BLaER1 (cell line): ENCODE data around the gene TNFRSF4.

Source experiments
- H3K27ac ChIP-seq: shearing (Covaris generic); formaldehyde crosslinking; 2 replicates; pipeline ENCODE4 v1.8.1; 2022
- H3K27me3 ChIP-seq: shearing (Covaris generic); formaldehyde crosslinking; 2 replicates; pipeline ENCODE4 v1.8.1; 2022
- H3K36me3 ChIP-seq: shearing (Covaris generic); formaldehyde crosslinking; 2 replicates; pipeline ENCODE4 v1.8.1; 2022
- H3K4me1 ChIP-seq: shearing (Covaris generic); formaldehyde crosslinking; 2 replicates; pipeline ENCODE4 v1.8.1; 2022
- H3K4me2 ChIP-seq: shearing (Covaris generic); formaldehyde crosslinking; 2 replicates; pipeline ENCODE4 v1.8.1; 2022
- H3K4me3 ChIP-seq: shearing (Covaris generic); formaldehyde crosslinking; 2 replicates; pipeline ENCODE4 v1.8.1; 2022
- H3K9ac ChIP-seq: shearing (Covaris generic); formaldehyde crosslinking; 2 replicates; pipeline ENCODE4 v1.8.1; 2022
- H3K9me3 ChIP-seq: shearing (Covaris generic); formaldehyde crosslinking; 2 replicates; pipeline ENCODE4 v1.8.1; 2022
- H4K20me1 ChIP-seq: shearing (Covaris generic); formaldehyde crosslinking; 2 replicates; pipeline ENCODE4 v1.8.1; 2022
- Cebpa-rat ChIP-seq: shearing (Covaris generic); IDR thresholded peaks from 2 replicates; pipeline ENCODE4 v1.8.1; 2022

TNFRSF4 gene

GRCh38 chr1:1204425-1204920 lies 9.5 kb downstream of the TNFRSF4 start:
- no peaks in the 10 kb centered on the region for H3K9me3 ChIP-seq
- no peak overlapping the region for H3K9ac ChIP-seq

GRCh38 chr1:1203561-1204424 lies 10.2 kb downstream of the TNFRSF4 start:
- Histone ChIP-seq H3K4me3 (no peak overlapping the region), H3K9me3 (no peaks in the 10 kb centered on the region), H3K4me1 (peaks cover 57% of the 10 kb centered on the region), H3K4me2 (no peak overlapping the region), H3K27ac (no peak overlapping the region), H3K9ac (no peak overlapping the region), H4K20me1 (peaks cover 19% of the 10 kb centered on the region), H3K27me3 (peaks cover 37% of the 10 kb centered on the region), H3K36me3 (no peaks in the 10 kb centered on the region)
- no peak for TF ChIP-seq Cebpa-rat

More at GRCh38 chr1:1204425-1204920, 9.5 kb downstream of the TNFRSF4 start:
- Histone ChIP-seq H3K27ac (no peak overlapping the region), H3K4me3 (no peak overlapping the region), H4K20me1 (peaks cover 24% of the 10 kb centered on the region), H3K4me1 (peaks cover 62% of the 10 kb centered on the region), H3K36me3 (no peaks in the 10 kb centered on the region), H3K4me2 (peak overlapping the region; percentile 99), H3K27me3 (peaks cover 37% of the 10 kb centered on the region)
- no peak for TF ChIP-seq Cebpa-rat

- no peak overlapping the region for H3K27ac ChIP-seq
- H3K4me2 ChIP-seq, result no peak overlapping the region
- H3K4me1 ChIP-seq, result peaks cover 56% of the 10 kb centered on the region
- H3K9ac ChIP-seq, result no peak overlapping the region
- TF ChIP-seq Cebpa-rat, result no peak
- H3K9me3 ChIP-seq, result no peaks in the 10 kb centered on the region
- H3K36me3 ChIP-seq, result no peaks in the 10 kb centered on the region
- peaks cover 16% of the 10 kb centered on the region for H4K20me1 ChIP-seq
- no peak overlapping the region for H3K4me3 ChIP-seq
- H3K27me3 ChIP-seq, result peaks cover 37% of the 10 kb centered on the region
These were observed 11.0 kb downstream of the TNFRSF4 start for GRCh38 chr1:1202831-1203560.

GRCh38 chr1:1200876-1201810 lies 12.8 kb downstream of the TNFRSF4 start:
- H4K20me1 ChIP-seq, result peaks cover 14% of the 10 kb centered on the region
- H3K36me3 ChIP-seq, result no peaks in the 10 kb centered on the region
- H3K9me3 ChIP-seq, result no peaks in the 10 kb centered on the region
- peak overlapping the region; percentile 64 for H3K4me3 ChIP-seq
- H3K9ac ChIP-seq, result peak overlapping the region; percentile 57; the same call in 1 of the 2 replicates
- no peak for TF ChIP-seq Cebpa-rat
- H3K4me1 ChIP-seq, result peaks cover 42% of the 10 kb centered on the region
- peaks cover 25% of the 10 kb centered on the region; the same call in 1 of the 2 replicates for H3K27me3 ChIP-seq
- H3K4me2 ChIP-seq, result peak overlapping the region; percentile 95
- H3K27ac ChIP-seq, result no peak overlapping the region

- H3K27ac ChIP-seq, result no peak overlapping the region
- H3K4me1 ChIP-seq, result peaks cover 33% of the 10 kb centered on the region
- H3K36me3 ChIP-seq, result no peaks in the 10 kb centered on the region
- peaks cover 16% of the 10 kb centered on the region; the same call in 1 of the 2 replicates for H3K27me3 ChIP-seq
- peak overlapping the region; percentile 64 for H3K4me3 ChIP-seq
- peaks cover 5% of the 10 kb centered on the region; the same call in 1 of the 2 replicates for H4K20me1 ChIP-seq
- peak overlapping the region; percentile 95 for H3K4me2 ChIP-seq
- peaks cover 5% of the 10 kb centered on the region; the same call in 1 of the 2 replicates for H3K9me3 ChIP-seq
- TF ChIP-seq Cebpa-rat, result no peak
- H3K9ac ChIP-seq, result no peak overlapping the region
These were observed 13.7 kb downstream of the TNFRSF4 start for GRCh38 chr1:1199961-1200875.

- H3K27me3 ChIP-seq, result peaks cover 13% of the 10 kb centered on the region; the same call in 1 of the 2 replicates
- no peak for TF ChIP-seq Cebpa-rat
These were observed 14.6 kb downstream of the TNFRSF4 start for GRCh38 chr1:1199141-1199960.

GRCh38 chr1:1198423-1199140 lies 15.4 kb downstream of the TNFRSF4 start:
- Histone ChIP-seq H3K4me3 (no peak overlapping the region), H4K20me1 (no peaks in the 10 kb centered on the region), H3K4me1 (peaks cover 26% of the 10 kb centered on the region), H3K27ac (no peak overlapping the region), H3K27me3 (peaks cover 13% of the 10 kb centered on the region; the same call in 1 of the 2 replicates), H3K9ac (no peak overlapping the region), H3K36me3 (no peaks in the 10 kb centered on the region), H3K4me2 (peak overlapping the region; percentile 14; the same call in 1 of the 2 replicates), H3K9me3 (peaks cover 20% of the 10 kb centered on the region)
- TF ChIP-seq Cebpa-rat, result no peak

More at GRCh38 chr1:1199141-1199960, 14.6 kb downstream of the TNFRSF4 start:
- Histone ChIP-seq H3K27ac (no peak overlapping the region), H3K9ac (no peak overlapping the region), H4K20me1 (no peaks in the 10 kb centered on the region), H3K9me3 (peaks cover 13% of the 10 kb centered on the region), H3K36me3 (no peaks in the 10 kb centered on the region), H3K4me1 (peaks cover 26% of the 10 kb centered on the region), H3K4me3 (no peak overlapping the region), H3K4me2 (peak overlapping the region; percentile 95; the same call in 1 of the 2 replicates)
